SK-N-MC (cell line): ENCODE measurements around the gene ADARB1.

Experiments used
- DNase-seq: peaks from one replicate; pipeline ENCODE4 v3.0.0-alpha.2; 2011; ENCODE audit warnings: low read depth, low spot score
- H3K27ac ChIP-seq: fragments of 200-600 bp; sonication (generic); 2 replicates; pipeline ENCODE4 v1.5.1; 2016; ENCODE audit warnings: mixed run types
- H3K36me3 ChIP-seq: fragments of 200-600 bp; sonication (generic); 2 replicates; pipeline ENCODE4 v1.6.1; 2017; ENCODE audit warnings: antibody characterized with exemption, low read length, mixed read lengths; ENCODE audit not compliant: insufficient read depth
- H3K4me3 ChIP-seq: fragments of 200-600 bp; sonication (generic); 2 replicates; pipeline ENCODE4 v1.5.1; 2016
- H3K9ac ChIP-seq: fragments of 200-600 bp; sonication (generic); 2 replicates; pipeline ENCODE4 v1.8.0; 2017; ENCODE audit warnings: mixed run types, mixed read lengths; ENCODE audit not compliant: insufficient read length
- H3K9me3 ChIP-seq: fragments of 200-600 bp; sonication (generic); 2 replicates; pipeline ENCODE4 v1.6.1; 2017; ENCODE audit warnings: low read depth, mild to moderate bottlenecking, antibody characterized with exemption, low read length, moderate library complexity, mixed read lengths
- EZH2 ChIP-seq: fragments of 200-600 bp; sonication (generic); IDR thresholded peaks from one replicate; pipeline ENCODE4 v1.6.1; 2017; ENCODE audit warnings: antibody characterized with exemption
- FOXP2 ChIP-seq: optimal IDR thresholded peaks from 2 replicates; pipeline ENCODE3; 2011; ENCODE audit warnings: mild to moderate bottlenecking, moderate library complexity; ENCODE audit not compliant: insufficient read depth; ENCODE audit errors: extremely low read length, control extremely low read depth
- POLR2AphosphoS5 ChIP-seq: IDR thresholded peaks from 2 replicates; pipeline ENCODE4 v1.6.1; 2012; ENCODE audit warnings: mild to moderate bottlenecking, low read depth, low read length, borderline replicate concordance

ADARB1 gene

GRCh38 chr21:45069711-45070110 is 4.7 kb upstream of the ADARB1 start:
- no peak for DNase-seq
- TF ChIP-seq POLR2AphosphoS5 (no peak), EZH2 (no peak), FOXP2 (no peak)

GRCh38 chr21:45071078-45071873 is 3.1 kb upstream of the ADARB1 start:
- no peak for DNase-seq
- Histone ChIP-seq H3K36me3 (no peaks in the 10 kb centered on the region), H3K9me3 (no peaks in the 10 kb centered on the region), H3K4me3 (no peak overlapping the region), H3K27ac (peak overlapping the region; percentile 8; the same call in 1 of the 2 replicates), H3K9ac (no peak overlapping the region)
- TF ChIP-seq EZH2 (no peak), POLR2AphosphoS5 (no peak), FOXP2 (peak; percentile 60)

More at GRCh38 chr21:45069711-45070110, 4.7 kb upstream of the ADARB1 start:
- Histone ChIP-seq H3K36me3 (no peaks in the 10 kb centered on the region), H3K27ac (no peak overlapping the region), H3K9ac (no peak overlapping the region), H3K4me3 (no peak overlapping the region), H3K9me3 (no peaks in the 10 kb centered on the region)

GRCh38 chr21:45071874-45072737 is 2.3 kb upstream of the ADARB1 start:
- no peaks in the 10 kb centered on the region for H3K36me3 ChIP-seq
- no peak for DNase-seq
- no peaks in the 10 kb centered on the region for H3K9me3 ChIP-seq
- H3K9ac ChIP-seq = no peak overlapping the region
- TF ChIP-seq EZH2 (no peak), FOXP2 (no peak), POLR2AphosphoS5 (no peak)
- no peak overlapping the region for H3K4me3 ChIP-seq
- H3K27ac ChIP-seq = peak overlapping the region; percentile 8; the same call in 1 of the 2 replicates

- peak overlapping the region; percentile 87; the same call in 1 of the 2 replicates for H3K4me3 ChIP-seq
- no peak overlapping the region for H3K27ac ChIP-seq
- H3K9ac ChIP-seq = no peak overlapping the region
Observed at GRCh38 chr21:45072738-45073300, 1.6 kb upstream of the ADARB1 start.

GRCh38 chr21:45073301-45074047 is 906 bp upstream of the ADARB1 start:
- H3K9ac ChIP-seq = peak overlapping the region; percentile 92
- H3K36me3 ChIP-seq = no peaks in the 10 kb centered on the region; the same call in 1 of the 2 replicates
- peak overlapping the region; percentile 36; the same call in 1 of the 2 replicates for H3K27ac ChIP-seq
- peak overlapping the region; percentile 87 for H3K4me3 ChIP-seq
- no peak for DNase-seq
- TF ChIP-seq POLR2AphosphoS5 = no peak
- TF ChIP-seq FOXP2 = no peak
- no peak for TF ChIP-seq EZH2
- H3K9me3 ChIP-seq = no peaks in the 10 kb centered on the region

More at GRCh38 chr21:45072738-45073300, 1.6 kb upstream of the ADARB1 start:
- no peak for DNase-seq
- TF ChIP-seq FOXP2 = no peak
- TF ChIP-seq EZH2 = no peak
- TF ChIP-seq POLR2AphosphoS5 = no peak
- Histone ChIP-seq H3K36me3 (no peaks in the 10 kb centered on the region; the same call in 1 of the 2 replicates), H3K9me3 (no peaks in the 10 kb centered on the region)

GRCh38 chr21:45074818-45075595 is 627 bp downstream of the ADARB1 start:
- TF ChIP-seq POLR2AphosphoS5 = no peak
- TF ChIP-seq EZH2 = no peak
- TF ChIP-seq FOXP2 = no peak
- no peak for DNase-seq
- Histone ChIP-seq H3K4me3 (peak overlapping the region; percentile 93), H3K9me3 (no peaks in the 10 kb centered on the region), H3K9ac (peak overlapping the region; percentile 77), H3K27ac (no peak overlapping the region), H3K36me3 (no peaks in the 10 kb centered on the region; the same call in 1 of the 2 replicates)
